ENCODE measurements around the gene ZNF782. TPM values are rescaled to one million over a fixed set of nuclear protein-coding genes. Genes with fewer than 3 reads are reported as not detected.

The ZNF782 gene
- total and polyA plus RNA-seq, 2 donors (not counting 1 experiment from before 2014, with no cell fraction given) = 2.7 to 14.6 TPM

- H3K27ac Mint-ChIP-seq = no peak overlapping the region
- ChIA-PET CTCF (no interaction called here), POLR2A (no interaction called here)
- Histone ChIP-seq H3K4me3 (ENCODE audit: control extremely low read depth in 1 of 5, extremely low read depth in 1 of 5, insufficient read depth in 1 of 5, low read depth in 2 of 5, low read length in 4 of 5) (no peak overlapping the region), H3K27me3 (replicated peaks in 1 of 4; ENCODE audit: control extremely low read depth in 1 of 4, control insufficient read depth in 3 of 4, insufficient read depth in 4 of 4, low read length in 3 of 4) (no peaks in the 10 kb centered on the region), H3K79me2 (ENCODE audit: control insufficient read depth, insufficient read depth, low read length) (no peaks in the 10 kb centered on the region), H2AFZ (ENCODE audit: insufficient read depth, low read depth, low read length, poor library complexity, severe bottlenecking) (no peak overlapping the region), H3K4me2 (replicated peaks; ENCODE audit: low read depth, low read length, poor library complexity, severe bottlenecking) (no peak overlapping the region), H3K36me3 (replicated peaks in 1 of 2; ENCODE audit: control extremely low read depth in 1 of 2, control insufficient read depth in 1 of 2, extremely low read depth in 1 of 2, insufficient read depth in 2 of 2, low read length in 1 of 2) (no peaks in the 10 kb centered on the region), H3K27ac (ENCODE audit: low read length in 2 of 2) (no peak overlapping the region), H3K9me3 (ENCODE audit: control extremely low read depth in 1 of 3, control insufficient read depth in 2 of 3, insufficient read depth in 1 of 3, low read length in 2 of 3) (peaks cover 0 to 5% (median 4%) of the 10 kb centered on the region in 3 donors), H3K4me1 (ENCODE audit: control insufficient read depth in 2 of 2, insufficient read depth in 2 of 2, low read length in 2 of 2) (no peaks in the 10 kb centered on the region), H3K9ac (ENCODE audit: low read length) (no peak overlapping the region), H4K20me1 (ENCODE audit: control insufficient read depth, insufficient read depth, low read length, poor library complexity, severe bottlenecking) (no peaks in the 10 kb centered on the region)
- H3K4me1 Mint-ChIP-seq = peaks cover 1% of the 10 kb centered on the region
- H3K4me3 Mint-ChIP-seq = no peak overlapping the region
- ATAC-seq (ENCODE audit: low read depth) (no peak), DNase-seq (no peak)
- H3K27me3 Mint-ChIP-seq = no peaks in the 10 kb centered on the region
- WGBS (ENCODE audit: insufficient coverage) = 80% methylated on average over 1 of the region's 1 CpG
- intact Hi-C loops (cut with micrococcal nuclease) = no loop called here
- H3K9me3 Mint-ChIP-seq (ENCODE audit: insufficient read depth) = no peaks in the 10 kb centered on the region
- TF ChIP-seq EZH2 (IDR thresholded peaks at IDR 0.05; ENCODE audit: borderline replicate concordance, insufficient read depth, low read depth, low read length, poor library complexity, severe bottlenecking) = no peak
- TF ChIP-seq CTCF (IDR thresholded peaks at IDR 0.05) = no peak
These were observed 29.6 kb upstream of the ZNF782 start for GRCh38 chr9:96883922-96884321.

GRCh38 chr9:96877269-96877668 lies 23.0 kb upstream of the ZNF782 start:
- ATAC-seq (ENCODE audit: low read depth) (no peak), DNase-seq (no peak)
- H3K4me1 ChIP-seq (ENCODE audit: control insufficient read depth in 2 of 2, insufficient read depth in 2 of 2, low read length in 2 of 2) = peaks cover 25 to 27% of the 10 kb centered on the region in 2 donors
- no peak overlapping the region for H3K27ac ChIP-seq (ENCODE audit: low read length in 2 of 2)
- WGBS (ENCODE audit: insufficient coverage) = 11% methylated on average over 43 of the region's 43 CpGs
- TF ChIP-seq CTCF (IDR thresholded peaks at IDR 0.05) = no peak
- TF ChIP-seq EZH2 (IDR thresholded peaks at IDR 0.05; ENCODE audit: borderline replicate concordance, insufficient read depth, low read depth, low read length, poor library complexity, severe bottlenecking) = no peak
- peaks cover 38% of the 10 kb centered on the region for H3K4me1 Mint-ChIP-seq
- no peak overlapping the region for H2AFZ ChIP-seq (ENCODE audit: insufficient read depth, low read depth, low read length, poor library complexity, severe bottlenecking)
- no peak overlapping the region for H3K27ac Mint-ChIP-seq
- H3K4me3 ChIP-seq (ENCODE audit: control extremely low read depth in 1 of 5, extremely low read depth in 1 of 5, insufficient read depth in 1 of 5, low read depth in 2 of 5, low read length in 4 of 5) = peak overlapping the region in 1 of 5 experiments; percentile 38
- H3K79me2 ChIP-seq (ENCODE audit: control insufficient read depth, insufficient read depth, low read length) = no peaks in the 10 kb centered on the region
- peaks cover 40% of the 10 kb centered on the region for H3K27me3 Mint-ChIP-seq
- H4K20me1 ChIP-seq (ENCODE audit: control insufficient read depth, insufficient read depth, low read length, poor library complexity, severe bottlenecking) = no peaks in the 10 kb centered on the region
- H3K4me2 ChIP-seq (replicated peaks; ENCODE audit: low read depth, low read length, poor library complexity, severe bottlenecking) = peak overlapping the region; percentile 23
- intact Hi-C loops (cut with micrococcal nuclease) = no loop called here
- ChIA-PET CTCF (interaction anchor here (2.2 kb wide), 1 partner anchor 20 kb away, joined by 4 read pairs; no protein-coding TSS in a partner anchor), POLR2A (no interaction called here)
- H3K27me3 ChIP-seq (replicated peaks in 1 of 4; ENCODE audit: control extremely low read depth in 1 of 4, control insufficient read depth in 3 of 4, insufficient read depth in 4 of 4, low read length in 3 of 4) = peaks cover 0 to 42% (median 34%) of the 10 kb centered on the region in 4 experiments
- peaks cover 3 to 20% (median 5%) of the 10 kb centered on the region in 3 donors for H3K9me3 ChIP-seq (ENCODE audit: control extremely low read depth in 1 of 3, control insufficient read depth in 2 of 3, insufficient read depth in 1 of 3, low read length in 2 of 3)
- H3K9me3 Mint-ChIP-seq (ENCODE audit: insufficient read depth) = no peaks in the 10 kb centered on the region
- H3K9ac ChIP-seq (ENCODE audit: low read length) = no peak overlapping the region
- H3K36me3 ChIP-seq (replicated peaks in 1 of 2; ENCODE audit: control extremely low read depth in 1 of 2, control insufficient read depth in 1 of 2, extremely low read depth in 1 of 2, insufficient read depth in 2 of 2, low read length in 1 of 2) = no peaks in the 10 kb centered on the region
- H3K4me3 Mint-ChIP-seq = peak overlapping the region; percentile 39

Data from B cell (primary cell).